ENCODE measurements around the gene DPYSL3.

DNA sequence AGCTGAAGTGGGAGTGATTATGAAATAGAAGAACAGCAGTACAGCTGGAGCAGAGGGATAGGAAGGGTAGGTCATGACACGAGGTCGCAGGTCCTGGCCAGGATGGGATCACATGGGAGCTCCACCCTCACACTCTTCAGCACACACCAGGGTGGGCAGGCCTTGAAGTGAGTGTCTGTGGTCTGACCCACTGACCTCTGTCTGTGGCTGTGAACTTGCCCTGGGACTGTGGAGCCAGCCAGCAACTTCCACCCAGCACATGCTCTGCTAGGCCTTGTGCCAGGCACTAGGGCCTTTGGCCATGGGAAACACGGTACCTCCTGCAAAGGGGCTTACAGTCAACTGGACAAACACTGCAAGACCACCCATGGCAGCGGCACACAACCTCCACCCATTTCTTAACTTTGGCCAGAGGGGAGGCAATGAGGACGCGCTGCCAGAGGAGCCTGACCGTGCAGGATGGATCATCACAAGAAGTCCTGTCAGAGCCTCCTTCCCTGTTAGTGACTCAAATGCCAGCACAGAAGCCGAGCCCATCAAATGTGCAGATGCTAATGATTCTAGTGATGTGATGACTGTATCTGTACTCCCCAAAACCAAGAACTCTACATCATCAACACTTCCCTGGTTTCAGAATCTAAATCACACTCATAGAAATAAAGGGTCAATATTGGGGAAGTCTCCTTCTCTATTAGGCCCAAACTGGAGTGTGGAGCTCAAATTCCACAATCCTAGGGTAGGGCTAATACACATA is 113.6 kb downstream of the DPYSL3 start:
- TF ChIP-seq POLR2AphosphoS5 (IDR thresholded peaks at IDR 0.05; ENCODE audit: insufficient read depth, low read depth, low read length): no peak
- TF ChIP-seq, protein P1, sequence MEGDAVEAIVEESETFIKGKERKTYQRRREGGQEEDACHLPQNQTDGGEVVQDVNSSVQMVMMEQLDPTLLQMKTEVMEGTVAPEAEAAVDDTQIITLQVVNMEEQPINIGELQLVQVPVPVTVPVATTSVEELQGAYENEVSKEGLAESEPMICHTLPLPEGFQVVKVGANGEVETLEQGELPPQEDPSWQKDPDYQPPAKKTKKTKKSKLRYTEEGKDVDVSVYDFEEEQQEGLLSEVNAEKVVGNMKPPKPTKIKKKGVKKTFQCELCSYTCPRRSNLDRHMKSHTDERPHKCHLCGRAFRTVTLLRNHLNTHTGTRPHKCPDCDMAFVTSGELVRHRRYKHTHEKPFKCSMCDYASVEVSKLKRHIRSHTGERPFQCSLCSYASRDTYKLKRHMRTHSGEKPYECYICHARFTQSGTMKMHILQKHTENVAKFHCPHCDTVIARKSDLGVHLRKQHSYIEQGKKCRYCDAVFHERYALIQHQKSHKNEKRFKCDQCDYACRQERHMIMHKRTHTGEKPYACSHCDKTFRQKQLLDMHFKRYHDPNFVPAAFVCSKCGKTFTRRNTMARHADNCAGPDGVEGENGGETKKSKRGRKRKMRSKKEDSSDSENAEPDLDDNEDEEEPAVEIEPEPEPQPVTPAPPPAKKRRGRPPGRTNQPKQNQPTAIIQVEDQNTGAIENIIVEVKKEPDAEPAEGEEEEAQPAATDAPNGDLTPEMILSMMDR (IDR thresholded peaks at IDR 0.05; ENCODE audit: extremely low read depth in 1 of 2, insufficient read depth in 1 of 2, low read depth in 1 of 2, low read length in 2 of 2): no peak
- TF ChIP-seq, protein P2, sequence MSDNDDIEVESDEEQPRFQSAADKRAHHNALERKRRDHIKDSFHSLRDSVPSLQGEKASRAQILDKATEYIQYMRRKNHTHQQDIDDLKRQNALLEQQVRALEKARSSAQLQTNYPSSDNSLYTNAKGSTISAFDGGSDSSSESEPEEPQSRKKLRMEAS (IDR thresholded peaks at IDR 0.05; ENCODE audit: insufficient read depth, insufficient read length): no peak
- no peak for TF ChIP-seq POLR2A (IDR thresholded peaks at IDR 0.05; ENCODE audit: low read depth, low read length)
- no peak for TF ChIP-seq EZH2 (IDR thresholded peaks at IDR 0.05; ENCODE audit: borderline replicate concordance, low read depth, low read length, severe bottlenecking)
- no peak for TF ChIP-seq MYC (IDR thresholded peaks at IDR 0.05; ENCODE audit: low read depth, low read length)
- TF ChIP-seq GATA2 (IDR thresholded peaks at IDR 0.05; ENCODE audit: insufficient read depth, insufficient read length, low read depth, low read length): no peak
- TF ChIP-seq FOS (IDR thresholded peaks at IDR 0.05; ENCODE audit: borderline replicate concordance, insufficient read depth, low read length): no peak
- TF ChIP-seq JUN (IDR thresholded peaks at IDR 0.05; ENCODE audit: borderline replicate concordance, insufficient read depth, insufficient read length, low read depth): no peak
